Measurements from ENCODE around the gene LGR4.

DNA sequence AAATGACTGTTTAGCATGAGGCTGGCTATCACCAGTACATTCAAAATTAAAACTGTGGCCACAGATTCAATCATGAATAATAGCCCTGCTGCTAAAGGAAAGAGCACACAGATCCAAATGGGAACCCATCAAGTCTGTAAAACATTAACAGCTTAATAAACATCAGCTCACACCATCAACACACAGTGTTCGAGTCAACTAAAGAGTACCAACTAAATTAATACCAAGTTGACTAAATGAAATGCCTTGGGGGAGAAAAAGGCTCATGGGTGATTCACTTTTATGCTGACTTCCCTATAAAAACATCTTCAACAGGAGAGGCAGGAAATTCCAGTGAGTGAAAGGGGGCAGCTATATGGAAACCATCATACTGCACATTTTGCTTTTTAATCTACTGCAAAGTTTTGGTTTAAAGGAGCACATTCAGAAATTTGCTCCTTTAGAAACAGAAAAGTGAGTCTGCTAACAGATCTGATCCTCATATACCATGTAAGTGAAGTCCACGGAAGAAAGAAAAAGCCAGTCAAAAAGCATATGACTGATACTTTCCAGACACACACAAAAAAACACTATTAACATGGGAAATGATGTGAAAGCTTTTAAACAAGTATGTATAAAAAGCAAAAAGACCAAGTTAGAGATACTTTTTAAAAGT is 16.3 kb downstream of the LGR4 start:
- TF ChIP-seq, protein P1, sequence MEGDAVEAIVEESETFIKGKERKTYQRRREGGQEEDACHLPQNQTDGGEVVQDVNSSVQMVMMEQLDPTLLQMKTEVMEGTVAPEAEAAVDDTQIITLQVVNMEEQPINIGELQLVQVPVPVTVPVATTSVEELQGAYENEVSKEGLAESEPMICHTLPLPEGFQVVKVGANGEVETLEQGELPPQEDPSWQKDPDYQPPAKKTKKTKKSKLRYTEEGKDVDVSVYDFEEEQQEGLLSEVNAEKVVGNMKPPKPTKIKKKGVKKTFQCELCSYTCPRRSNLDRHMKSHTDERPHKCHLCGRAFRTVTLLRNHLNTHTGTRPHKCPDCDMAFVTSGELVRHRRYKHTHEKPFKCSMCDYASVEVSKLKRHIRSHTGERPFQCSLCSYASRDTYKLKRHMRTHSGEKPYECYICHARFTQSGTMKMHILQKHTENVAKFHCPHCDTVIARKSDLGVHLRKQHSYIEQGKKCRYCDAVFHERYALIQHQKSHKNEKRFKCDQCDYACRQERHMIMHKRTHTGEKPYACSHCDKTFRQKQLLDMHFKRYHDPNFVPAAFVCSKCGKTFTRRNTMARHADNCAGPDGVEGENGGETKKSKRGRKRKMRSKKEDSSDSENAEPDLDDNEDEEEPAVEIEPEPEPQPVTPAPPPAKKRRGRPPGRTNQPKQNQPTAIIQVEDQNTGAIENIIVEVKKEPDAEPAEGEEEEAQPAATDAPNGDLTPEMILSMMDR (conservative IDR thresholded peaks at IDR 0.05) = no peak
- TF ChIP-seq EZH2 (IDR thresholded peaks at IDR 0.05; ENCODE audit: low read depth) = no peak

All from PC-9 (cell line).